Measurements from ENCODE around the gene PYCARD. TPM values are rescaled to one million over a fixed set of nuclear protein-coding genes. Genes with fewer than 3 reads are reported as not detected.

Gene PYCARD
- total and polyA plus RNA-seq, 10 of the 15 experiments (the other 5 are each of a cell fraction or from before 2014, with no cell fraction given) = 5.1 to 106 (median 45.9) TPM

GRCh38 chr16:31184888-31185287 is 17.7 kb downstream of the PYCARD start:
- no peak overlapping the region for H3K27ac ChIP-seq (ENCODE audit: control insufficient read depth, insufficient read depth)
- no peaks in the 10 kb centered on the region for H3K27me3 ChIP-seq (replicated peaks in 1 of 2; ENCODE audit: control insufficient read depth in 2 of 2, insufficient read depth in 2 of 2, low read length in 1 of 2)
- H3K79me2 ChIP-seq (ENCODE audit: control insufficient read depth, insufficient read depth, low read length) = peaks cover 85% of the 10 kb centered on the region
- CTCF ChIA-PET = interaction anchor here (0.7 to 1.1 kb wide), 5 partner anchors 41 to 180 kb away, joined by 3 to 4 read pairs (median 3); no protein-coding TSS in a partner anchor
- no peaks in the 10 kb centered on the region; the same call in 1 of the 2 replicates for H3K4me1 ChIP-seq (ENCODE audit: control insufficient read depth, insufficient read depth, low read length)
- H3K9ac ChIP-seq (ENCODE audit: control insufficient read depth, insufficient read depth, low read length) = no peak overlapping the region
- POLR2A ChIA-PET = interaction anchor here (0.6 to 1.8 kb wide), 5 partner anchors 8 to 24 kb away, joined by 3 to 12 read pairs (median 5); partner anchors contain the start of gene PYCARD
- SMC1A ChIA-PET (ENCODE audit: uncharacterized antibody, unreplicated experiment) = interaction anchor here (0.8 to 1.2 kb wide), 2 partner anchors 39 to 274 kb away, joined by 3 read pairs; partner anchors contain the start of gene ARMC5
- in situ Hi-C loops (cut with MboI) (no loop called here), intact Hi-C loops (cut with micrococcal nuclease; ENCODE audit: unreplicated experiment) (loop anchor here (5.0 to 10.0 kb wide), 2 partner anchors 188 to 690 kb away; partner anchors contain the start of gene ZNF267)
- no peak overlapping the region for H3K4me3 ChIP-seq
- peaks cover 31 to 56% of the 10 kb centered on the region in 2 experiments for H3K36me3 ChIP-seq (ENCODE audit: control insufficient read depth in 2 of 2, insufficient read depth in 2 of 2, low read length in 1 of 2)
- H3K4me2 ChIP-seq (ENCODE audit: control insufficient read depth, insufficient read depth) = no peak overlapping the region
- RAD21 ChIA-PET (ENCODE audit: unreplicated experiment) = interaction anchor here (2.1 kb wide), 1 partner anchor 17 kb away, joined by 8 read pairs; the partner anchor contains the start of gene PYCARD
- 97% methylated on average over 14 of the region's 14 CpGs for WGBS (ENCODE audit: insufficient coverage, insufficient replicate concordance, low lambda C conversion rate, missing lambda C conversion rate)
- H2AFZ ChIP-seq (ENCODE audit: control insufficient read depth, low read depth, low read length) = no peak overlapping the region
- peaks cover 26% of the 10 kb centered on the region for H4K20me1 ChIP-seq (ENCODE audit: control insufficient read depth, insufficient read depth)
- DNase-seq (ENCODE audit: low read depth, low spot score) (no peak), FAIRE-seq (no peak), ATAC-seq (no peak)
- H3K9me3 ChIP-seq (replicated peaks; ENCODE audit: control insufficient read depth, insufficient read depth, low read length) = no peaks in the 10 kb centered on the region
- BruUV-seq (replicated peaks) = no TSS peak
- TF ChIP-seq POLR2A (IDR thresholded peaks at IDR 0.05; ENCODE audit: low read depth, low read length) (peak; percentile 49), CHD4 (IDR thresholded peaks at IDR 0.05) (no peak)

DNA sequence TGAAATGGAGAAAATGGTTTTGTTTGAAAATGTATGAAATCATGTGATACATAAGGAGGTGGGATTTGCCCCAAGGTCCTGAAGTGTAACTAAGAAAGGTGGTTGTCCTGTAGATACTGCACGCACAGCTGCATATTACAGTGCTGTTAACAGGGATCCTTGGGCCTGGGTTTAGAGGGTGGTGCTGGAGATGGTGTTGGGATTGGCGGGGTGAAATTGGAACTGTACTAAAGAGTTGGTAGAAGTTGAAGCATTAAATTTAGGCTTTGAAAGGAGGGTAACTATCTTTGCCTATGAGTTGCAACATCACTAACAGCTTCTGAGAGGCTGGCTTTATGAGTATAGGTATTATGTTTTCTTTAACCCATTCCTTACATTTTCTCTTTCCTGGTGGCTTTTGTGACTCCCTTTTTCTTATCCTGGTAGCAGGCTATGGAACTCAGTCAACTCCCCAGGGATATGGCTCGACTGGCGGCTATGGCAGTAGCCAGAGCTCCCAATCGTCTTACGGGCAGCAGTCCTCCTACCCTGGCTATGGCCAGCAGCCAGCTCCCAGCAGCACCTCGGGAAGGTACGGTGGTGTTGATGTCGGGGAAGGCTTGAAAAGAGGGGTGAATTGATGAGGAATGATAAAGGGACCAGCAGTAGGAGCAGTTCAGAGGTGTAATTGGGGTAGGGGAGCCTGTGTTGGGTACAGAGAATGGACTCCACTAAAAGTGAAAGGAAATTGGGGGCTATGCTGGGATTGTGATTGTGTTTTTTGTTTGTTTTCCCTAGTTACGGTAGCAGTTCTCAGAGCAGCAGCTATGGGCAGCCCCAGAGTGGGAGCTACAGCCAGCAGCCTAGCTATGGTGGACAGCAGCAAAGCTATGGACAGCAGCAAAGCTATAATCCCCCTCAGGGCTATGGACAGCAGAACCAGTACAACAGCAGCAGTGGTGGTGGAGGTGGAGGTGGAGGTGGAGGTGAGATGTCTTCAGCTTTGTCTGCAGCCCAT is 18.8 kb downstream of the PYCARD start:
- Histone ChIP-seq H3K79me2 (ENCODE audit: control insufficient read depth, insufficient read depth, low read length) (peaks cover 83% of the 10 kb centered on the region), H3K27me3 (replicated peaks in 1 of 2; ENCODE audit: control insufficient read depth in 2 of 2, insufficient read depth in 2 of 2, low read length in 1 of 2) (no peaks in the 10 kb centered on the region), H3K4me1 (ENCODE audit: control insufficient read depth, insufficient read depth, low read length) (peaks cover 7% of the 10 kb centered on the region), H2AFZ (ENCODE audit: control insufficient read depth, low read depth, low read length) (no peak overlapping the region), H3K27ac (ENCODE audit: control insufficient read depth, insufficient read depth) (no peak overlapping the region), H3K9ac (ENCODE audit: control insufficient read depth, insufficient read depth, low read length) (peak overlapping the region; percentile 91; the same call in 1 of the 2 replicates), H4K20me1 (ENCODE audit: control insufficient read depth, insufficient read depth) (peaks cover 26% of the 10 kb centered on the region), H3K4me3 (peak overlapping the region; percentile 87), H3K9me3 (replicated peaks; ENCODE audit: control insufficient read depth, insufficient read depth, low read length) (no peaks in the 10 kb centered on the region), H3K4me2 (ENCODE audit: control insufficient read depth, insufficient read depth) (peak overlapping the region; percentile 87), H3K36me3 (ENCODE audit: control insufficient read depth in 2 of 2, insufficient read depth in 2 of 2, low read length in 1 of 2) (peaks cover 25 to 47% of the 10 kb centered on the region in 2 experiments)
- in situ Hi-C loops (cut with MboI) (no loop called here), intact Hi-C loops (cut with micrococcal nuclease; ENCODE audit: unreplicated experiment) (loop anchor here (5.0 to 10.0 kb wide), 2 partner anchors 186 to 691 kb away; partner anchors contain the start of gene ZNF267)
- TF ChIP-seq POLR2AphosphoS5 (IDR thresholded peaks at IDR 0.05; ENCODE audit: low read length) = peak; percentile 73
- 0 out of 2 replicates have a peak, but pooled peaks have one; percentile 22 for TF ChIP-seq FOXM1 (IDR thresholded peaks at IDR 0.05; ENCODE audit: low read depth, low read length)
- TF ChIP-seq POLR2A (IDR thresholded peaks at IDR 0.05; ENCODE audit: low read depth, low read length) = peak; percentile 41; the same call in 1 of the 2 replicates
- no peak for TF ChIP-seq STAT1 (conservative IDR thresholded peaks at IDR 0.05)
- TF ChIP-seq HDAC2 (IDR thresholded peaks at IDR 0.05) = no peak
- TF ChIP-seq SMAD5 (IDR thresholded peaks at IDR 0.05; ENCODE audit: low read depth) = peak; percentile 14; the same call in 1 of the 2 replicates
- TF ChIP-seq HDGF (IDR thresholded peaks at IDR 0.05) = peak; percentile 35; the same call in 1 of the 2 replicates
- ChIA-PET RAD21 (ENCODE audit: unreplicated experiment) (interaction anchor here (1.3 to 2.1 kb wide), 3 partner anchors 19 to 66 kb away, joined by 3 to 8 read pairs (median 4); partner anchors contain the start of genes KAT8 and PYCARD), POLR2A (interaction anchor here (0.5 to 2.2 kb wide), 10 partner anchors 9 to 83 kb away, joined by 3 to 12 read pairs (median 3); partner anchors contain the start of genes PYCARD and TRIM72), SMC1A (ENCODE audit: uncharacterized antibody, unreplicated experiment) (interaction anchor here (1.0 to 1.8 kb wide), 4 partner anchors 38 to 202 kb away, joined by 3 to 4 read pairs (median 3); no protein-coding TSS in a partner anchor), CTCF (interaction anchor here (0.7 to 2.2 kb wide), 6 partner anchors 42 to 260 kb away, joined by 3 to 4 read pairs (median 3); no protein-coding TSS in a partner anchor)
- FAIRE-seq (no peak), ATAC-seq (no peak), DNase-seq (ENCODE audit: low read depth, low spot score) (no peak)
- TSS peak; percentile 48 for BruUV-seq (replicated peaks)
- WGBS (ENCODE audit: insufficient coverage, insufficient replicate concordance, low lambda C conversion rate, missing lambda C conversion rate) = 79% methylated on average over 10 of the region's 10 CpGs
